PC-3 (cell line): ENCODE results near the gene LIMS2.

Experiments
- EZH2 ChIP-seq: fragments of 300-600 bp; sonication (generic); IDR thresholded peaks from one replicate; pipeline ENCODE4 v1.6.1; 2017; ENCODE audit warnings: antibody characterized with exemption, mild to moderate bottlenecking, low read length; ENCODE audit not compliant: unreplicated experiment
- EZH2phosphoT487 ChIP-seq: fragments of 300-600 bp; sonication (generic); IDR thresholded peaks from 2 replicates; pipeline ENCODE4 v1.6.1; 2018; ENCODE audit warnings: mild to moderate bottlenecking, antibody characterized with exemption, low read length, borderline replicate concordance
- TF ChIP-seq, protein P1 (sequence below): fragments of 300-600 bp; sonication (generic); conservative IDR thresholded peaks from 2 replicates; pipeline ENCODE4 v1.5.1; 2017; ENCODE audit warnings: antibody characterized with exemption, low read depth, mild to moderate bottlenecking, low read length

DNA sequence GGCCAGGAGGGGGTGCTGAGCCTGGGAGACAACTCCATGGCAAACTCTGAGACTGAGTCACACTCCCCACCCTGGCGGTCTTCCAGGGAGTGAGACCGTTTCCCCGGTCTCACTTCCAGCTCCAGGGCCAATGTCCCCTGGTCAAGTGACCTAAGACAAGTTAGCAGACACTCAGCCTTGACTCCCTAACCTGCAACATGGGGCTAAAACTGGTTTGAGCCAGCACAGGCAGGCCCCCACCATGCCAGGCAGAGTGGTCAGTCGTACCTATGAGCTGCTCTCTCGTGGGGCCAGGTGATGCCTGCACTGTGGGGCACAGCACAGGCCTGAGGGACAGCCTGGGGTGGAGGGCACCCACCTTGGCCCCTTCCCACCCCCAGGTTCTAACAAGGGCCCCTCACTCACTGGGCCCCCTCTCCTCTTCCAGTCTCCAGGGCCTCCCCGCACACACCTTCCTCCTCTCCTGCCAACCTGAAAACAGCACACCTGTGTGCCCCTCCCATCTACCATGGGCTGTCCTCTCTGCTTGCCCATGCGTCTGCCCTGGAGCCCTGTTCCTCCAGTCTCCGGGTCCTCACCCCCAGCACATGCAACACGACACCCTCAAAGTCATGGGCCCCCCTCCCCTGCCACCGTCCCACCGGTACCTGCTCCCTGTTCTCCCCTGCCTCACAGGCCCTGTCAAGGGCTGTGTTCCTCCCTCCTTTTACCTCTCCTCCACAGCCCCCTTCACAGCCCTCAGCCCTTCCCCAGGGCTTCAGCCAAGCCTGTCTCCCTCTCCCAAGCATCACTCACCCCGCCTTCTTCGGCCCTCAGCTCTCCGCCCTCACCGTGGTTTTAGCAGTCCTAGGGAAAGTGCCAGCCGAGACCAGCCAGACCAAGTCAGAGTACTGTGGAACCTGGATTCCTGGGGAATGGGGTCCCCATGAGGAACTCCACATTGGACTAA, 27.8 kb downstream of the LIMS2 start:
- TF ChIP-seq, protein P1, sequence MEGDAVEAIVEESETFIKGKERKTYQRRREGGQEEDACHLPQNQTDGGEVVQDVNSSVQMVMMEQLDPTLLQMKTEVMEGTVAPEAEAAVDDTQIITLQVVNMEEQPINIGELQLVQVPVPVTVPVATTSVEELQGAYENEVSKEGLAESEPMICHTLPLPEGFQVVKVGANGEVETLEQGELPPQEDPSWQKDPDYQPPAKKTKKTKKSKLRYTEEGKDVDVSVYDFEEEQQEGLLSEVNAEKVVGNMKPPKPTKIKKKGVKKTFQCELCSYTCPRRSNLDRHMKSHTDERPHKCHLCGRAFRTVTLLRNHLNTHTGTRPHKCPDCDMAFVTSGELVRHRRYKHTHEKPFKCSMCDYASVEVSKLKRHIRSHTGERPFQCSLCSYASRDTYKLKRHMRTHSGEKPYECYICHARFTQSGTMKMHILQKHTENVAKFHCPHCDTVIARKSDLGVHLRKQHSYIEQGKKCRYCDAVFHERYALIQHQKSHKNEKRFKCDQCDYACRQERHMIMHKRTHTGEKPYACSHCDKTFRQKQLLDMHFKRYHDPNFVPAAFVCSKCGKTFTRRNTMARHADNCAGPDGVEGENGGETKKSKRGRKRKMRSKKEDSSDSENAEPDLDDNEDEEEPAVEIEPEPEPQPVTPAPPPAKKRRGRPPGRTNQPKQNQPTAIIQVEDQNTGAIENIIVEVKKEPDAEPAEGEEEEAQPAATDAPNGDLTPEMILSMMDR: no peak
- TF ChIP-seq EZH2phosphoT487 (no peak), EZH2 (no peak)
